MM.1S (cell line): ENCODE results near the gene NXPH4.

ENCODE experiments used
- EZH2 ChIP-seq: fragments of 300-600 bp; sonication (generic); optimal IDR thresholded peaks from 2 replicates; pipeline ENCODE3; 2017; ENCODE audit warnings: low read depth, mild to moderate bottlenecking, antibody characterized with exemption, low read length, mixed read lengths
- TF ChIP-seq, protein P1 (sequence below): fragments of 300-600 bp; sonication (generic); IDR thresholded peaks from 2 replicates; pipeline ENCODE4 v1.5.1; 2016; ENCODE audit warnings: antibody characterized with exemption, low read length, mixed read lengths

DNA sequence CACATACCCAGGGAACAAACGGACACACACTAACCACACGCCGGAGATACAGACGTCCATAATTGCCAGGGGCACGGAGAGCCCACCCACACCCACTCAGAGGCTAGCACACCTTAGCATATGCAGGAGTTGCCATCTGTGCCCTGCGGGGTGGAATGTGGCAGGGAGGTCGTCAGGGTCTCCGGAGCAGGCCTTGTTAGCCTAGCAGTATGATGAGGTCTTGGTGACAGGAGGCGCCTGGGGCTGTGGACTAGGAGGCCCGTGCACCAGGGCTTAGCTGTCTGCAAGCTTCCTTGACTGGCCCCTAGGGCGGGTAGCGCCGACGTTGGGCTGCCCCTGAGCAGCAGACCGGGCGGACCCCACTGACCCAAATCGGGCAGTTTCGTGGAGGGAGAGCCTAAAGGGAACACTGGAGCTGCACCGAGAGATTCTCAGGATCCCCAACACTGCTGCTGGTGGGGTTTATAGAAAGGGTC is 24.4 kb downstream of the NXPH4 start:
- TF ChIP-seq, protein P1, sequence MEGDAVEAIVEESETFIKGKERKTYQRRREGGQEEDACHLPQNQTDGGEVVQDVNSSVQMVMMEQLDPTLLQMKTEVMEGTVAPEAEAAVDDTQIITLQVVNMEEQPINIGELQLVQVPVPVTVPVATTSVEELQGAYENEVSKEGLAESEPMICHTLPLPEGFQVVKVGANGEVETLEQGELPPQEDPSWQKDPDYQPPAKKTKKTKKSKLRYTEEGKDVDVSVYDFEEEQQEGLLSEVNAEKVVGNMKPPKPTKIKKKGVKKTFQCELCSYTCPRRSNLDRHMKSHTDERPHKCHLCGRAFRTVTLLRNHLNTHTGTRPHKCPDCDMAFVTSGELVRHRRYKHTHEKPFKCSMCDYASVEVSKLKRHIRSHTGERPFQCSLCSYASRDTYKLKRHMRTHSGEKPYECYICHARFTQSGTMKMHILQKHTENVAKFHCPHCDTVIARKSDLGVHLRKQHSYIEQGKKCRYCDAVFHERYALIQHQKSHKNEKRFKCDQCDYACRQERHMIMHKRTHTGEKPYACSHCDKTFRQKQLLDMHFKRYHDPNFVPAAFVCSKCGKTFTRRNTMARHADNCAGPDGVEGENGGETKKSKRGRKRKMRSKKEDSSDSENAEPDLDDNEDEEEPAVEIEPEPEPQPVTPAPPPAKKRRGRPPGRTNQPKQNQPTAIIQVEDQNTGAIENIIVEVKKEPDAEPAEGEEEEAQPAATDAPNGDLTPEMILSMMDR: no peak
- TF ChIP-seq EZH2: no peak
